OCI-LY7 (cell line): ENCODE data around the gene ACBD3. TPM values are rescaled to one million over a fixed set of nuclear protein-coding genes. Genes with fewer than 3 reads are reported as not detected.

Experiments
- BruUV-seq: library from RNA; stranded (reverse); fragments of 400-500 nt; replicated peaks from 2 replicates; lab custom pipeline; 2021; lab: Mats Ljungman, UMichigan
- CTCF ChIA-PET: fragments of 300-600 bp; sonication (Branson Sonifier 250); formaldehyde crosslinking; loops from one replicate; lab custom pipeline; 2022; ENCODE audit warnings: antibody characterized with exemption; ENCODE audit not compliant: unreplicated experiment; lab: Charles Lee
- POLR2A ChIA-PET: fragments of 300-600 bp; sonication (Branson Sonifier 250); formaldehyde crosslinking; loops from one replicate; lab custom pipeline; 2022; ENCODE audit warnings: antibody characterized with exemption; lab: Charles Lee
- DNase-seq: peaks from one replicate; pipeline ENCODE4 v3.0.0-alpha.2; 2015; ENCODE audit warnings: low spot score
- H2AFZ ChIP-seq: fragments of 200-600 bp; sonication (generic), shearing (Covaris generic); 2 replicates; pipeline ENCODE4 v1.6.1; 2014; ENCODE audit warnings: mild to moderate bottlenecking, antibody characterized with exemption, low read length, moderate library complexity
- H3K27ac ChIP-seq: fragments of 200-600 bp; sonication (generic); 2 replicates; pipeline ENCODE4 v1.5.1; 2014; ENCODE audit warnings: mixed run types, low read depth, mild to moderate bottlenecking, moderate library complexity, low read length, inconsistent platforms; ENCODE audit not compliant: poor library complexity, severe bottlenecking
- H3K36me3 ChIP-seq: fragments of 200-600 bp; sonication (generic); 2 replicates; pipeline ENCODE4 v1.6.1; 2014; ENCODE audit warnings: mild to moderate bottlenecking, antibody characterized with exemption, low read length, moderate library complexity, mixed read lengths; ENCODE audit not compliant: insufficient read depth
- H3K4me1 ChIP-seq: fragments of 200-600 bp; sonication (generic); 2 replicates; pipeline ENCODE4 v1.5.1; 2014; ENCODE audit warnings: mild to moderate bottlenecking, low read length; ENCODE audit not compliant: insufficient read depth, poor library complexity, severe bottlenecking
- H3K4me2 ChIP-seq: fragments of 200-600 bp; sonication (generic); 2 replicates; pipeline ENCODE4 v1.6.1; 2014; ENCODE audit warnings: mild to moderate bottlenecking, low read length
- H3K4me3 ChIP-seq: fragments of 200-600 bp; sonication (generic); 2 replicates; pipeline ENCODE4 v1.5.1; 2014; ENCODE audit warnings: mild to moderate bottlenecking, low read depth, low read length; ENCODE audit not compliant: poor library complexity, severe bottlenecking
- H3K79me2 ChIP-seq: fragments of 200-600 bp; sonication (generic); 2 replicates; pipeline ENCODE4 v1.6.1; 2016; ENCODE audit warnings: low read depth, mild to moderate bottlenecking, low read length, moderate library complexity, mixed read lengths; ENCODE audit not compliant: insufficient read depth
- H3K9me2 ChIP-seq: fragments of 200-600 bp; sonication (generic); 2 replicates; pipeline ENCODE4 v1.6.1; 2016; ENCODE audit warnings: mild to moderate bottlenecking, low read length, mixed read lengths; ENCODE audit not compliant: insufficient read depth
- H3K9me3 ChIP-seq: fragments of 200-600 bp; sonication (generic); 2 replicates; pipeline ENCODE4 v1.6.1; 2014; ENCODE audit warnings: mild to moderate bottlenecking, mixed run types, low read length, mixed read lengths
- H4K20me1 ChIP-seq: fragments of 200-600 bp; sonication (generic); 2 replicates; pipeline ENCODE4 v1.6.1; 2014; ENCODE audit warnings: mild to moderate bottlenecking, antibody characterized with exemption, low read length, moderate library complexity, mixed read lengths; ENCODE audit not compliant: insufficient read depth
- CTCF ChIP-seq: fragments of 200-600 bp; sonication (generic); conservative IDR thresholded peaks from 2 replicates; pipeline ENCODE4 v1.5.1; 2014; ENCODE audit warnings: mild to moderate bottlenecking, antibody characterized with exemption, low read length, moderate library complexity, mixed read lengths
- EZH2phosphoT487 ChIP-seq: fragments of 200-600 bp; sonication (generic); IDR thresholded peaks from 2 replicates; pipeline ENCODE4 v1.6.1; 2018; ENCODE audit warnings: low read depth, borderline replicate concordance, mild to moderate bottlenecking, mixed run types, antibody characterized with exemption, low read length, moderate library complexity, mixed read lengths
- intact Hi-C: fragments of 100-400 bp; cut with micrococcal nuclease; formaldehyde crosslinking; loops from one replicate; pipeline ENCODE4 v1.10.0; 2022; ENCODE audit not compliant: unreplicated experiment
- total RNA-seq, 2 experiments: library from RNA; depleted of rRNA in 1 of 2; stranded (reverse); fragments of >200 nt in 1 of 2; shearing (Covaris generic) in 1 of 2; gene quantifications; 2 replicates each; pipeline ENCODE4 v1.2.3, GENCODE V29; 2014 to 2022

Gene ACBD3
- total RNA-seq, 2 experiments from 2014 or later = 30.3 to 51.7 TPM

GRCh38 chr1:226187019-226187322 lies 430 bp upstream of the ACBD3 start:
- intact Hi-C loops = loop anchor here (5.0 kb wide), 1 partner anchor 125 kb away; the partner anchor contains the start of gene H3-3A
- CTCF ChIA-PET = no interaction called here
- peaks cover 55% of the 10 kb centered on the region for H3K79me2 ChIP-seq
- H3K27ac ChIP-seq = peak overlapping the region; percentile 66
- no peaks in the 10 kb centered on the region for H3K9me3 ChIP-seq
- H3K36me3 ChIP-seq = peaks cover 25% of the 10 kb centered on the region
- no peaks in the 10 kb centered on the region for H3K9me2 ChIP-seq
- H3K4me2 ChIP-seq = peak overlapping the region; percentile 87
- peaks cover 36% of the 10 kb centered on the region for H3K4me1 ChIP-seq
- POLR2A ChIA-PET = interaction anchor here (0.6 to 0.8 kb wide), 2 partner anchors 8 to 91 kb away, joined by 3 read pairs; no protein-coding TSS in a partner anchor
- peaks cover 18% of the 10 kb centered on the region for H4K20me1 ChIP-seq
- TF ChIP-seq CTCF (0 out of 2 replicates have a peak, but pooled peaks have one; percentile 0), EZH2phosphoT487 (no peak)
- no peak for DNase-seq
- H2AFZ ChIP-seq = peak overlapping the region; percentile 82
- BruUV-seq = TSS peak; percentile 92
- H3K4me3 ChIP-seq = peak overlapping the region; percentile 82

GRCh38 chr1:226185141-226186036 lies 1.2 kb downstream of the ACBD3 start:
- Histone ChIP-seq H3K27ac (peak overlapping the region; percentile 66), H3K9me2 (no peaks in the 10 kb centered on the region), H2AFZ (no peak overlapping the region), H3K4me2 (peak overlapping the region; percentile 87), H3K4me3 (peak overlapping the region; percentile 82), H4K20me1 (peaks cover 30% of the 10 kb centered on the region), H3K36me3 (peaks cover 40% of the 10 kb centered on the region), H3K9me3 (no peaks in the 10 kb centered on the region), H3K79me2 (peaks cover 71% of the 10 kb centered on the region), H3K4me1 (peaks cover 47% of the 10 kb centered on the region)
- TF ChIP-seq EZH2phosphoT487 (no peak), CTCF (no peak)
- POLR2A ChIA-PET = interaction anchor here (0.5 to 3.1 kb wide), 17 partner anchors 10 to 263 kb away, joined by 3 to 13 read pairs (median 5); no protein-coding TSS in a partner anchor
- intact Hi-C loops = loop anchor here (1.0 to 5.0 kb wide), 2 partner anchors 60 to 123 kb away; partner anchors contain the start of gene H3-3A
- CTCF ChIA-PET = interaction anchor here (1.0 to 2.8 kb wide), 2 partner anchors 60 to 62 kb away, joined by 4 to 14 read pairs; no protein-coding TSS in a partner anchor
- peak; percentile 20 for DNase-seq
- TSS peak; percentile 68 for BruUV-seq
